DND-41 (cell line): ENCODE measurements around the gene SLC1A3.

Source experiments
- EZH2 ChIP-seq: IDR thresholded peaks from 3 replicates; pipeline ENCODE4 v1.6.1; 2012; ENCODE audit warnings: borderline replicate concordance, low read depth, mild to moderate bottlenecking, moderate library complexity, low read length, inconsistent platforms; ENCODE audit not compliant: severe bottlenecking
- TF ChIP-seq, protein P1 (sequence below): IDR thresholded peaks from 2 replicates; pipeline ENCODE4 v1.5.1; 2012; ENCODE audit warnings: borderline replicate concordance, low read length, moderate library complexity, mild to moderate bottlenecking; ENCODE audit not compliant: poor library complexity, severe bottlenecking; ENCODE audit errors: extremely low read depth

DNA sequence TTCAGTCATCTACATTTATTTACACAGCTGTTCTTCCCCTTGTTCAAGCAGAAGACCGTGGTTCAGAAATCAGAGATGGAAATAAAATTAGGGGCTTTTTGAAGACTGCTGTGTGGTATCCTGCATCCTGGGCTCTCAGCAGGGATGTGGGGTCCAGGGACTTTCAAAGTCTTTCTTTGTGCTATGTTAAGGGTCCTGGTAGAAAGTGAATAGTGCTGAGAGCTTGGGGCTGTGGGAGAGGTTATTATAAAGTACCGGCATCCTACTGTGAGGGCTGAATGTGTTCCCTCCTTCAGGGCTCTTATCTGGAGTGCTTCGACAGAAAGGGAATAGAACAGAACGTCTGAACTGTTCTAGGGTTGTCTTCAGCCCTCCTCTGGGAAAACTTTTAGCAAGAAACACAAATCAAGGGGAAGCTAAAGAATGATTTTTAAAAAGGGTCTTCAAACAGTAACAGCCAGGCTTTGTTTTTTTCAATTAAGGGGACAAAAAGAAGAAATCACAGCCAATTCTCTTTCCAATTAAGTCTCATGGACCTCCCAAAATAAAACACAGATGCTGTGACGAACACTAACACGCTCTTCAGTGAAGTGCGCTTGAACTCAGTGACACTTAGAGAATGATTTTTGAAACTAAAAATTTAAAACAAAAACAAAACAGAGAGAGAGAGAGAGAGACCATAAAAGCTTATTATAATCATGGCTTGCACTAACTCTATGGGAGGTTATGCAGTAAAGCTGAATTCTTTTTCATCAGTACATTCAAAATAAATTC, 15.7 kb upstream of the SLC1A3 start:
- TF ChIP-seq, protein P1, sequence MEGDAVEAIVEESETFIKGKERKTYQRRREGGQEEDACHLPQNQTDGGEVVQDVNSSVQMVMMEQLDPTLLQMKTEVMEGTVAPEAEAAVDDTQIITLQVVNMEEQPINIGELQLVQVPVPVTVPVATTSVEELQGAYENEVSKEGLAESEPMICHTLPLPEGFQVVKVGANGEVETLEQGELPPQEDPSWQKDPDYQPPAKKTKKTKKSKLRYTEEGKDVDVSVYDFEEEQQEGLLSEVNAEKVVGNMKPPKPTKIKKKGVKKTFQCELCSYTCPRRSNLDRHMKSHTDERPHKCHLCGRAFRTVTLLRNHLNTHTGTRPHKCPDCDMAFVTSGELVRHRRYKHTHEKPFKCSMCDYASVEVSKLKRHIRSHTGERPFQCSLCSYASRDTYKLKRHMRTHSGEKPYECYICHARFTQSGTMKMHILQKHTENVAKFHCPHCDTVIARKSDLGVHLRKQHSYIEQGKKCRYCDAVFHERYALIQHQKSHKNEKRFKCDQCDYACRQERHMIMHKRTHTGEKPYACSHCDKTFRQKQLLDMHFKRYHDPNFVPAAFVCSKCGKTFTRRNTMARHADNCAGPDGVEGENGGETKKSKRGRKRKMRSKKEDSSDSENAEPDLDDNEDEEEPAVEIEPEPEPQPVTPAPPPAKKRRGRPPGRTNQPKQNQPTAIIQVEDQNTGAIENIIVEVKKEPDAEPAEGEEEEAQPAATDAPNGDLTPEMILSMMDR: no peak
- TF ChIP-seq EZH2: no peak
